Measurements from ENCODE around the gene NUP210L. TPM values are rescaled to one million over a fixed set of nuclear protein-coding genes. Genes with fewer than 3 reads are reported as not detected.
"Not testable (repeated sequence)": the region's sequence is repeated elsewhere in the genome, so short reads cannot be mapped to it uniquely, and the experiment has no call there.

Gene NUP210L
- total RNA-seq, 1 donor from 2014 or later = 0.10 TPM

GRCh38 chr1:154137888-154138287, 17.0 kb downstream of the NUP210L start:
- no peak for TF ChIP-seq CTCF (IDR thresholded peaks at IDR 0.05; ENCODE audit: partially characterized antibody, unreplicated experiment)
- Mint-ChIP-seq H3K4me3 (ENCODE audit: unreplicated experiment) (no peak overlapping the region), H3K4me1 (ENCODE audit: low read depth, unreplicated experiment) (no peaks in the 10 kb centered on the region), H3K36me3 (ENCODE audit: unreplicated experiment) (no peaks in the 10 kb centered on the region), H3K9me3 (ENCODE audit: unreplicated experiment) (no peaks in the 10 kb centered on the region), H3K27ac (ENCODE audit: unreplicated experiment) (no peak overlapping the region), H3K27me3 (ENCODE audit: unreplicated experiment) (no peaks in the 10 kb centered on the region)
- no peak for DNase-seq

GRCh38 chr1:154133256-154133655, 21.6 kb downstream of the NUP210L start:
- Mint-ChIP-seq H3K9me3 (ENCODE audit: unreplicated experiment) (no peaks in the 10 kb centered on the region), H3K27ac (ENCODE audit: unreplicated experiment) (no peak overlapping the region), H3K4me3 (ENCODE audit: unreplicated experiment) (no peak overlapping the region), H3K36me3 (ENCODE audit: unreplicated experiment) (no peaks in the 10 kb centered on the region), H3K27me3 (ENCODE audit: unreplicated experiment) (no peaks in the 10 kb centered on the region), H3K4me1 (ENCODE audit: low read depth, unreplicated experiment) (no peaks in the 10 kb centered on the region)
- TF ChIP-seq CTCF (IDR thresholded peaks at IDR 0.05; ENCODE audit: partially characterized antibody, unreplicated experiment) = no peak
- DNase-seq = no peak

GRCh38 chr1:154129391-154129970, 25.4 kb downstream of the NUP210L start:
- no peaks in the 10 kb centered on the region for H3K4me1 Mint-ChIP-seq (ENCODE audit: low read depth, unreplicated experiment)
- H3K27me3 Mint-ChIP-seq (ENCODE audit: unreplicated experiment) = no peaks in the 10 kb centered on the region

GRCh38 chr1:154123205-154123604, 31.7 kb downstream of the NUP210L start:
- H3K4me1 Mint-ChIP-seq (ENCODE audit: low read depth, unreplicated experiment); H3K4me3 Mint-ChIP-seq (ENCODE audit: unreplicated experiment); DNase-seq; H3K27ac Mint-ChIP-seq (ENCODE audit: unreplicated experiment); H3K27me3 Mint-ChIP-seq (ENCODE audit: unreplicated experiment); H3K9me3 Mint-ChIP-seq (ENCODE audit: unreplicated experiment); H3K36me3 Mint-ChIP-seq (ENCODE audit: unreplicated experiment): not testable (repeated sequence)

More at GRCh38 chr1:154129391-154129970, 25.4 kb downstream of the NUP210L start:
- no peak for TF ChIP-seq CTCF (IDR thresholded peaks at IDR 0.05; ENCODE audit: partially characterized antibody, unreplicated experiment)
- no peak for DNase-seq
- H3K27ac Mint-ChIP-seq (ENCODE audit: unreplicated experiment) = no peak overlapping the region
- no peak overlapping the region for H3K4me3 Mint-ChIP-seq (ENCODE audit: unreplicated experiment)
- no peaks in the 10 kb centered on the region for H3K9me3 Mint-ChIP-seq (ENCODE audit: unreplicated experiment)
- H3K36me3 Mint-ChIP-seq (ENCODE audit: unreplicated experiment) = no peaks in the 10 kb centered on the region

GRCh38 chr1:154117642-154118041, 37.2 kb downstream of the NUP210L start:
- no peaks in the 10 kb centered on the region for H3K4me1 Mint-ChIP-seq (ENCODE audit: low read depth, unreplicated experiment)
- H3K27me3 Mint-ChIP-seq (ENCODE audit: unreplicated experiment) = peaks cover 4% of the 10 kb centered on the region
- H3K27ac Mint-ChIP-seq (ENCODE audit: unreplicated experiment) = no peak overlapping the region
- no peak for TF ChIP-seq CTCF (IDR thresholded peaks at IDR 0.05; ENCODE audit: partially characterized antibody, unreplicated experiment)
- peaks cover 3% of the 10 kb centered on the region for H3K9me3 Mint-ChIP-seq (ENCODE audit: unreplicated experiment)
- peaks cover 4% of the 10 kb centered on the region for H3K36me3 Mint-ChIP-seq (ENCODE audit: unreplicated experiment)
- no peak overlapping the region for H3K4me3 Mint-ChIP-seq (ENCODE audit: unreplicated experiment)
- DNase-seq = no peak

Data from glutamatergic neuron (in vitro differentiated cells).